Sigmoid colon (tissue), 4 donors: ENCODE measurements around the gene MRM3.

Experiments
- CTCF ChIP-seq, 4 experiments: fragments of 450-650 bp in 3 of 4; fragments of 200-600 bp in 1 of 4; IDR thresholded peaks; one replicate each; pipeline ENCODE4 v1.5.1; 2016 to 2019; ENCODE audit warnings: antibody characterized with exemption in 4 of 4, mild to moderate bottlenecking in 3 of 4, moderate library complexity in 2 of 4
- EP300 ChIP-seq, 4 donors: sonication (generic); formaldehyde crosslinking; IDR thresholded peaks; one replicate each; pipeline ENCODE4 v1.6.1; 2017; ENCODE audit warnings: antibody characterized with exemption in 4 of 4
- POLR2A ChIP-seq, 2 donors: fragments of 450-650 bp; IDR thresholded peaks; one replicate each; pipeline ENCODE4 v1.6.1; 2016; ENCODE audit warnings: antibody characterized with exemption in 2 of 2, mild to moderate bottlenecking in 2 of 2, moderate library complexity in 2 of 2
- POLR2AphosphoS5 ChIP-seq, 4 donors: sonication (generic); formaldehyde crosslinking; IDR thresholded peaks; one replicate each; pipeline ENCODE4 v1.6.1; 2017; ENCODE audit warnings: antibody characterized with exemption in 4 of 4

GRCh38 chr17:745406-745805 lies 36.7 kb upstream of the MRM3 start:
- no peak for TF ChIP-seq POLR2A (IDR thresholded peaks at IDR 0.05)
- TF ChIP-seq CTCF (IDR thresholded peaks at IDR 0.05): no peak
- no peak for TF ChIP-seq EP300 (IDR thresholded peaks at IDR 0.05)
- TF ChIP-seq POLR2AphosphoS5 (IDR thresholded peaks at IDR 0.05): no peak
